NB4 (cell line): ENCODE results near the gene SRMS.

Experiments used
- DNase-seq: peaks from one replicate; pipeline ENCODE4 v3.0.0; 2010; ENCODE audit warnings: low read depth
- H3K4me3 ChIP-seq: one replicate; pipeline ENCODE4 v1.5.1; 2011; ENCODE audit warnings: mild to moderate bottlenecking, low read depth, low read length, moderate library complexity
- CTCF ChIP-seq: IDR thresholded peaks from one replicate; pipeline ENCODE4 v1.5.1; 2012; ENCODE audit warnings: low read depth, low read length
- MAX ChIP-seq: IDR thresholded peaks from 2 replicates; pipeline ENCODE4 v1.6.1; 2011; ENCODE audit warnings: low read depth, low read length
- MYC ChIP-seq: IDR thresholded peaks from 2 replicates; pipeline ENCODE4 v1.6.1; 2011; ENCODE audit warnings: low read depth, low read length
- POLR2A ChIP-seq: IDR thresholded peaks from 2 replicates; pipeline ENCODE4 v1.6.1; 2011; ENCODE audit warnings: mild to moderate bottlenecking; ENCODE audit not compliant: insufficient read length; ENCODE audit errors: extremely low read depth

SRMS gene

GRCh38 chr20:63539092-63539430, 8.5 kb downstream of the SRMS start:
- TF ChIP-seq CTCF (no peak), POLR2A (no peak), MAX (no peak), MYC (no peak)
- H3K4me3 ChIP-seq, result no peak overlapping the region
- DNase-seq, result no peak

- TF ChIP-seq MAX (no peak), MYC (0 out of 2 replicates have a peak, but pooled peaks have one; percentile 0)
- no peak overlapping the region for H3K4me3 ChIP-seq
- DNase-seq, result no peak
These were observed 9.1 kb downstream of the SRMS start for GRCh38 chr20:63538204-63539091.

- peak overlapping the region; percentile 43 for H3K4me3 ChIP-seq
- peak; percentile 88 for TF ChIP-seq CTCF
- TF ChIP-seq POLR2A, result no peak
- peak; percentile 51; the same call in 1 of the 2 replicates for TF ChIP-seq MAX
- TF ChIP-seq MYC, result peak; percentile 45; the same call in 1 of the 2 replicates
These were observed 9.9 kb downstream of the SRMS start for GRCh38 chr20:63537525-63538203.

GRCh38 chr20:63536997-63537524, 10.5 kb downstream of the SRMS start, which contains the start of gene PTK6:
PTK6 (minus strand) TSS chr20:63537376; CDS start chr20:63537314, 62 bp downstream.
- H3K4me3 ChIP-seq, result peak within 1 kb of the TSS; percentile 43
- peak; percentile 75 for DNase-seq

More at GRCh38 chr20:63537525-63538203, 9.9 kb downstream of the SRMS start:
- peak; percentile 94 for DNase-seq

GRCh38 chr20:63536241-63536977, 11.1 kb downstream of the SRMS start:
- DNase-seq, result peak; percentile 74
- H3K4me3 ChIP-seq, result no peak overlapping the region
- TF ChIP-seq MYC (no peak), POLR2A (no peak), MAX (no peak), CTCF (no peak)

More at GRCh38 chr20:63536997-63537524, 10.5 kb downstream of the SRMS start, which contains the start of gene PTK6:
- TF ChIP-seq POLR2A (no peak), MYC (peak; percentile 62; the same call in 1 of the 2 replicates)

- H3K4me3 ChIP-seq, result no peak overlapping the region
- no peak for DNase-seq
- TF ChIP-seq POLR2A (no peak), CTCF (no peak)
These were observed 12.5 kb downstream of the SRMS start for GRCh38 chr20:63534831-63535651.
